Neural crest cell (in vitro differentiated cells): Measurements from ENCODE around the gene MTCL1. TPM values are rescaled to one million over a fixed set of nuclear protein-coding genes. Genes with fewer than 3 reads are reported as not detected.

Experiments
- DNase-seq: peaks from one replicate; pipeline ENCODE4 v3.0.0; 2021; ENCODE audit warnings: low read depth, mixed read lengths, low spot score
- H3K27ac Mint-ChIP-seq: one replicate; pipeline ENCODE4 v1.8.0; 2021; ENCODE audit warnings: mild to moderate bottlenecking, mixed read lengths; ENCODE audit not compliant: unreplicated experiment
- H3K27me3 Mint-ChIP-seq: 2 replicates; pipeline ENCODE4 v1.8.0; 2021; ENCODE audit warnings: low read depth, mild to moderate bottlenecking, mixed read lengths
- H3K36me3 Mint-ChIP-seq: 2 replicates; pipeline ENCODE4 v1.8.0; 2021; ENCODE audit warnings: low read depth, mild to moderate bottlenecking, mixed read lengths
- H3K4me1 Mint-ChIP-seq: 2 replicates; pipeline ENCODE4 v1.8.0; 2021; ENCODE audit warnings: mixed read lengths
- H3K4me3 Mint-ChIP-seq: one replicate; pipeline ENCODE4 v1.8.0; 2021; ENCODE audit warnings: mild to moderate bottlenecking, mixed read lengths
- H3K9me3 Mint-ChIP-seq: 2 replicates; pipeline ENCODE4 v1.8.0; 2021; ENCODE audit warnings: mixed read lengths
- CTCF ChIP-seq: fragments of 200-600 bp; sonication (generic); conservative IDR thresholded peaks from 2 replicates; pipeline ENCODE4 v1.5.0; 2021; ENCODE audit warnings: antibody characterized with exemption, mild to moderate bottlenecking
- total RNA-seq: library from RNA; stranded (reverse); gene quantifications from 2 replicates; pipeline ENCODE4 v1.2.1, GENCODE V29; 2021

MTCL1 gene
- total RNA-seq, 1 donor from 2014 or later = 17.8 TPM

GRCh38 chr18:8805552-8805951, 100.2 kb downstream of the MTCL1 start:
- Mint-ChIP-seq H3K27ac (no peak overlapping the region), H3K9me3 (no peaks in the 10 kb centered on the region), H3K4me1 (peaks cover 16% of the 10 kb centered on the region), H3K36me3 (peaks cover 2% of the 10 kb centered on the region), H3K27me3 (no peaks in the 10 kb centered on the region), H3K4me3 (no peak overlapping the region)
- DNase-seq = no peak
- TF ChIP-seq CTCF = no peak

GRCh38 chr18:8806100-8806797, 100.9 kb downstream of the MTCL1 start:
- DNase-seq = no peak
- Mint-ChIP-seq H3K4me3 (no peak overlapping the region), H3K36me3 (peaks cover 2% of the 10 kb centered on the region), H3K27ac (peak overlapping the region; percentile 10), H3K9me3 (no peaks in the 10 kb centered on the region), H3K4me1 (peaks cover 21% of the 10 kb centered on the region), H3K27me3 (no peaks in the 10 kb centered on the region)
- TF ChIP-seq CTCF = no peak

GRCh38 chr18:8806798-8807487, 101.6 kb downstream of the MTCL1 start:
- Mint-ChIP-seq H3K9me3 (no peaks in the 10 kb centered on the region), H3K27me3 (no peaks in the 10 kb centered on the region), H3K4me3 (no peak overlapping the region), H3K27ac (no peak overlapping the region), H3K36me3 (peaks cover 2% of the 10 kb centered on the region), H3K4me1 (peaks cover 18% of the 10 kb centered on the region)
- DNase-seq = no peak
- no peak for TF ChIP-seq CTCF

GRCh38 chr18:8807488-8807805, 102.1 kb downstream of the MTCL1 start:
- DNase-seq = no peak

GRCh38 chr18:8808001-8808400, 102.6 kb downstream of the MTCL1 start:
- TF ChIP-seq CTCF = no peak
- Mint-ChIP-seq H3K4me3 (no peak overlapping the region), H3K36me3 (peaks cover 5% of the 10 kb centered on the region), H3K27ac (no peak overlapping the region), H3K4me1 (peaks cover 16% of the 10 kb centered on the region), H3K9me3 (no peaks in the 10 kb centered on the region), H3K27me3 (no peaks in the 10 kb centered on the region)
- no peak for DNase-seq

More at GRCh38 chr18:8807488-8807805, 102.1 kb downstream of the MTCL1 start:
- H3K27me3 Mint-ChIP-seq = no peaks in the 10 kb centered on the region
- no peak overlapping the region for H3K27ac Mint-ChIP-seq
- H3K4me3 Mint-ChIP-seq = no peak overlapping the region
- no peaks in the 10 kb centered on the region for H3K9me3 Mint-ChIP-seq
- H3K36me3 Mint-ChIP-seq = peaks cover 2% of the 10 kb centered on the region
- peaks cover 16% of the 10 kb centered on the region for H3K4me1 Mint-ChIP-seq
- TF ChIP-seq CTCF = no peak
